CD4-positive, alpha-beta T cell treated with Interleukin-6 for 4 hours (primary cell): ENCODE measurements around the gene SFXN3.

ENCODE experiments used
- DNase-seq: peaks from one replicate; pipeline ENCODE4 v3.0.0-alpha.2; 2020; ENCODE audit warnings: mixed read lengths

The SFXN3 gene

GRCh38 chr10:101080933-101081931 lies 50.2 kb downstream of the SFXN3 start:
- DNase-seq, result no peak

- no peak for DNase-seq
Observed at GRCh38 chr10:101085846-101086245, 54.8 kb downstream of the SFXN3 start.

- no peak for DNase-seq
Observed at GRCh38 chr10:101087376-101087775, 56.3 kb downstream of the SFXN3 start.

- no peak for DNase-seq
Observed at GRCh38 chr10:101087965-101088364, 56.9 kb downstream of the SFXN3 start.

GRCh38 chr10:101089520-101090299 lies 58.7 kb downstream of the SFXN3 start:
- no peak for DNase-seq

GRCh38 chr10:101090597-101090996 lies 59.6 kb downstream of the SFXN3 start:
- no peak for DNase-seq
